ENCODE measurements around the gene RFTN1.

GRCh38 chr3:16280671-16281070, 232.8 kb downstream of the RFTN1 start:
- TF ChIP-seq HNRNPUL1 (IDR thresholded peaks at IDR 0.05; ENCODE audit: low read length) (no peak), SMAD4 (CRISPR knock-in tag; conservative IDR thresholded peaks at IDR 0.05) (no peak), BHLHE40 (IDR thresholded peaks at IDR 0.05; ENCODE audit: low read length) (no peak), TRIM25 (IDR thresholded peaks at IDR 0.05; ENCODE audit: borderline replicate concordance) (no peak), HMG20B (CRISPR knock-in tag; IDR thresholded peaks at IDR 0.05) (no peak), PBX2 (CRISPR knock-in tag; IDR thresholded peaks at IDR 0.05; ENCODE audit: low read depth) (no peak), PBX2 (tag; conservative IDR thresholded peaks at IDR 0.05; ENCODE audit: low read depth) (no peak)
